Endothelial cell of umbilical vein (primary cell): ENCODE results near the gene SIRPA. TPM values are rescaled to one million over a fixed set of nuclear protein-coding genes. Genes with fewer than 3 reads are reported as not detected.

Source experiments
- BruUV-seq: library from RNA; stranded (reverse); fragments of 400-500 nt; replicated peaks from 2 replicates; lab custom pipeline; 2021; lab: Mats Ljungman, UMichigan
- CTCF ChIA-PET: fragments of 300-600, 350-600 bp; sonication (Branson Sonifier 250); formaldehyde crosslinking; loops from one replicate; lab custom pipeline; 2021; ENCODE audit warnings: antibody characterized with exemption, inconsistent platforms; lab: Charles Lee
- POLR2A ChIA-PET: fragments of 300-600, 350-600 bp; sonication (Branson Sonifier 250); formaldehyde crosslinking; loops from one replicate; lab custom pipeline; 2021; ENCODE audit warnings: antibody characterized with exemption, inconsistent platforms; lab: Charles Lee
- DNase-seq: peaks from one replicate; pipeline ENCODE4 v3.0.0-alpha.2; 2011; ENCODE audit warnings: low read depth, low spot score
- FAIRE-seq: peaks from 2 replicates; lab custom pipeline; 2011; peaks lifted over from hg19 to GRCh38; lab: Jason Lieb, UNC
- H2AFZ ChIP-seq: 2 replicates; pipeline ENCODE4 v1.6.0; 2012; ENCODE audit warnings: low read depth, low read length, control low read depth, inconsistent platforms
- H3K27ac ChIP-seq: 2 replicates; pipeline ENCODE4 v1.5.1; 2011; ENCODE audit warnings: low read depth, mild to moderate bottlenecking, control low read depth, low read length, moderate library complexity; ENCODE audit not compliant: insufficient read depth
- H3K27me3 ChIP-seq, 2 experiments: 2 replicates each; pipeline versions ENCODE4 v1.6.0 to v1.6.1; 2011; ENCODE audit warnings: low read length in 2 of 2, mixed read lengths in 1 of 2; ENCODE audit not compliant: control insufficient read depth in 2 of 2, insufficient read depth in 2 of 2
- H3K36me3 ChIP-seq, 2 experiments: 2 replicates in 1 of 2; 3 replicates in 1 of 2; pipeline ENCODE4 v1.5.1; 2011; ENCODE audit warnings: low read length in 2 of 2, mild to moderate bottlenecking in 1 of 2, moderate library complexity in 1 of 2; ENCODE audit not compliant: control insufficient read depth in 2 of 2, insufficient read depth in 2 of 2; ENCODE audit errors: extremely low read depth in 1 of 2
- H3K4me1 ChIP-seq: 3 replicates; pipeline ENCODE4 v1.5.1; 2011; ENCODE audit warnings: mild to moderate bottlenecking, low read length; ENCODE audit not compliant: control insufficient read depth, insufficient read depth; ENCODE audit errors: extremely low read depth
- H3K4me2 ChIP-seq: 2 replicates; pipeline ENCODE4 v1.6.1; 2011; ENCODE audit warnings: low read length, control low read depth, mixed read lengths; ENCODE audit not compliant: insufficient read depth
- H3K4me3 ChIP-seq, 3 experiments: fragments of 200-600 bp in 1 of 3; sonication (generic), shearing (Covaris generic) in 1 of 3; replicated peaks in 1 of 3; 2 replicates each; pipeline ENCODE4 v1.5.1; 2011 to 2016; ENCODE audit warnings: control low read depth in 3 of 3, low read length in 3 of 3, mild to moderate bottlenecking in 2 of 3, inconsistent platforms in 1 of 3, low read depth in 1 of 3, moderate library complexity in 1 of 3; ENCODE audit not compliant: insufficient read depth in 1 of 3
- H3K79me2 ChIP-seq: 2 replicates; pipeline ENCODE4 v1.6.0; 2012; ENCODE audit warnings: low read length, inconsistent platforms; ENCODE audit not compliant: control insufficient read depth, insufficient read depth
- H3K9ac ChIP-seq: replicated peaks from 2 replicates; pipeline ENCODE3; 2011; ENCODE audit warnings: low read length, control low read depth; ENCODE audit not compliant: insufficient read depth; ENCODE audit errors: extremely low read depth
- H3K9me1 ChIP-seq: replicated peaks from 3 replicates; pipeline ENCODE4 v1.6.0; 2011; ENCODE audit warnings: mild to moderate bottlenecking, low read length; ENCODE audit not compliant: control insufficient read depth, insufficient read depth; ENCODE audit errors: extremely low read depth
- H3K9me3 ChIP-seq: replicated peaks from 2 replicates; pipeline ENCODE4 v1.5.1; 2012; ENCODE audit warnings: low read length, inconsistent platforms; ENCODE audit not compliant: control insufficient read depth, insufficient read depth
- H4K20me1 ChIP-seq: replicated peaks from 2 replicates; pipeline ENCODE3; 2011; ENCODE audit warnings: mild to moderate bottlenecking, low read length; ENCODE audit not compliant: control insufficient read depth, insufficient read depth; ENCODE audit errors: extremely low read depth
- EZH2 ChIP-seq: IDR thresholded peaks from 2 replicates; pipeline ENCODE4 v1.6.1; 2012; ENCODE audit warnings: borderline replicate concordance, low read depth, mild to moderate bottlenecking, moderate library complexity, low read length, inconsistent platforms; ENCODE audit not compliant: severe bottlenecking
- FOS ChIP-seq: IDR thresholded peaks from 2 replicates; pipeline ENCODE4 v1.6.1; 2011; ENCODE audit warnings: mild to moderate bottlenecking, low read length, moderate library complexity, borderline replicate concordance; ENCODE audit not compliant: insufficient read depth
- GATA2 ChIP-seq: IDR thresholded peaks from 2 replicates; pipeline ENCODE4 v1.7.0; 2011; ENCODE audit warnings: low read depth, mild to moderate bottlenecking, moderate library complexity, mixed read lengths, low read length; ENCODE audit not compliant: insufficient read length, insufficient read depth
- JUN ChIP-seq: IDR thresholded peaks from 2 replicates; pipeline ENCODE4 v1.6.1; 2011; ENCODE audit warnings: borderline replicate concordance, low read depth; ENCODE audit not compliant: insufficient read length, insufficient read depth
- MAX ChIP-seq: IDR thresholded peaks from 2 replicates; pipeline ENCODE4 v1.6.1; 2011; ENCODE audit not compliant: insufficient read depth, insufficient read length
- MYC ChIP-seq: IDR thresholded peaks from one replicate; pipeline ENCODE4 v1.6.1; 2011; ENCODE audit warnings: mild to moderate bottlenecking, low read depth, low read length
- POLR2A ChIP-seq: IDR thresholded peaks from 2 replicates; pipeline ENCODE4 v1.6.1; 2012; ENCODE audit warnings: low read depth, mild to moderate bottlenecking, control low read depth, low read length
- POLR2AphosphoS5 ChIP-seq: IDR thresholded peaks from 2 replicates; pipeline ENCODE4 v1.6.1; 2012; ENCODE audit warnings: low read depth, mild to moderate bottlenecking, control low read depth, low read length, moderate library complexity; ENCODE audit not compliant: insufficient read depth
- dilution Hi-C: fragments of 300-500 bp; cut with MboI; formaldehyde crosslinking; loops from one replicate; pipeline ENCODE4 v1.15.0; 2019; ENCODE audit warnings: low sequenced_read_pairs; ENCODE audit not compliant: extremely low pct_ligation_motif_present
- intact Hi-C: fragments of 100-400 bp; cut with micrococcal nuclease; formaldehyde crosslinking; loops from one replicate; pipeline ENCODE4 v1.10.0; 2022
- polyA plus RNA-seq, 4 experiments: library from polyadenylated mRNA; depleted of rRNA in 3 of 4; stranded (reverse) in 3 of 4; unstranded in 1 of 4; fragments of >200 nt; gene quantifications; 2 replicates each; pipeline versions ENCODE4 v1.2.1 to v1.2.3, GENCODE V29; 2011 to 2012; ENCODE audit warnings: missing spikeins in 1 of 4
- total RNA-seq: library from RNA; stranded (reverse); gene quantifications from 2 replicates; pipeline ENCODE4 v1.2.3, GENCODE V29; 2021
- TF ChIP-seq, protein P1 (sequence below), 2 donors: IDR thresholded peaks; 1 replicate in 1 of 2; 2 replicates in 1 of 2; pipeline ENCODE4 v1.5.1; 2011; ENCODE audit warnings: low read length in 2 of 2, mild to moderate bottlenecking in 2 of 2, moderate library complexity in 2 of 2, control low read depth in 1 of 2, inconsistent platforms in 1 of 2, low read depth in 1 of 2; ENCODE audit not compliant: insufficient read depth in 1 of 2; ENCODE audit errors: extremely low read depth in 1 of 2

Gene SIRPA
- total and polyA plus RNA-seq, 2 donors (not counting 3 experiments of a cell fraction or from before 2014, with no cell fraction given), result 29.9 to 59.2 TPM

DNA sequence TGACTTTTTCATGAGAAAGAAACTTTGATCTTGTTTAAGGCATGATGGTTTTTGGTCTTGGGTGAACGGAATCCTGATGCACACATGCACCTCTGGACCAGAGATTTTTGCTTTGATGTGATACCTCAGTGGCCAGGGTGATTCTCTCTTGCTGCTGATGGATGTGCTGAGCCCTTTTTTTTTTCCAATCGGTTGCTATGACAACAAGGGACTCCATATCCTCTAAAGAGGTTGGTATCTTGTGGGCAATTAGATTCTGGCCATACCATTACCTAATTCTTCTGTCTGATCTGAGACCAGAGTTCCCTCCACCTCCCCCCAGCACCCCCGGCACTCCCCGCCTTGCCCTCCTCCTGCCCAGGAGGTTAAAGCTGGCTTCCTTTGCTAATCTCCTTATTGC is 73.8 kb downstream of the SIRPA start:
- DNase-seq, result no peak
- FAIRE-seq, result no peak
- H3K4me3 ChIP-seq, result no peak overlapping the region
- no peak overlapping the region for H2AFZ ChIP-seq
- H3K27me3 ChIP-seq, result peaks cover 5 to 9% of the 10 kb centered on the region in 2 experiments
- no peak overlapping the region for H3K4me2 ChIP-seq
- ChIA-PET POLR2A (no interaction called here), CTCF (interaction anchor here (5.3 kb wide), 1 partner anchor 204 kb away, joined by 26 read pairs; no protein-coding TSS in a partner anchor)
- BruUV-seq, result no TSS peak
- H3K9me1 ChIP-seq, result no peaks in the 10 kb centered on the region
- no peaks in the 10 kb centered on the region for H3K36me3 ChIP-seq
- no peak overlapping the region for H3K9ac ChIP-seq
- TF ChIP-seq MYC (no peak), JUN (no peak)
- no peak overlapping the region for H3K27ac ChIP-seq
- H3K79me2 ChIP-seq, result no peaks in the 10 kb centered on the region
- no peaks in the 10 kb centered on the region for H3K9me3 ChIP-seq
- no peaks in the 10 kb centered on the region for H4K20me1 ChIP-seq
- dilution Hi-C loops, result no loop called here
- intact Hi-C loops, result loop anchor here (5.0 kb wide), 1 partner anchor 483 kb away; no protein-coding TSS in a partner anchor
- peaks cover 4% of the 10 kb centered on the region for H3K4me1 ChIP-seq

- peaks cover 5 to 11% of the 10 kb centered on the region in 2 experiments for H3K27me3 ChIP-seq
- POLR2A ChIA-PET, result no interaction called here
- BruUV-seq, result no TSS peak
- intact Hi-C loops (no loop called here), dilution Hi-C loops (no loop called here)
- CTCF ChIA-PET, result interaction anchor here (0.8 to 5.3 kb wide), 3 partner anchors 12 to 201 kb away, joined by 3 to 26 read pairs (median 4); no protein-coding TSS in a partner anchor
- no peak overlapping the region for H3K4me3 ChIP-seq
- no peak overlapping the region for H3K9ac ChIP-seq
- H3K4me2 ChIP-seq, result no peak overlapping the region
- DNase-seq (no peak), FAIRE-seq (no peak)
- H3K9me1 ChIP-seq, result no peaks in the 10 kb centered on the region
- H3K27ac ChIP-seq, result no peak overlapping the region
- no peaks in the 10 kb centered on the region for H3K79me2 ChIP-seq
- H3K4me1 ChIP-seq, result no peaks in the 10 kb centered on the region
- no peak for TF ChIP-seq POLR2A
- no peak for TF ChIP-seq EZH2
- no peak for TF ChIP-seq MAX
- TF ChIP-seq, protein P1, sequence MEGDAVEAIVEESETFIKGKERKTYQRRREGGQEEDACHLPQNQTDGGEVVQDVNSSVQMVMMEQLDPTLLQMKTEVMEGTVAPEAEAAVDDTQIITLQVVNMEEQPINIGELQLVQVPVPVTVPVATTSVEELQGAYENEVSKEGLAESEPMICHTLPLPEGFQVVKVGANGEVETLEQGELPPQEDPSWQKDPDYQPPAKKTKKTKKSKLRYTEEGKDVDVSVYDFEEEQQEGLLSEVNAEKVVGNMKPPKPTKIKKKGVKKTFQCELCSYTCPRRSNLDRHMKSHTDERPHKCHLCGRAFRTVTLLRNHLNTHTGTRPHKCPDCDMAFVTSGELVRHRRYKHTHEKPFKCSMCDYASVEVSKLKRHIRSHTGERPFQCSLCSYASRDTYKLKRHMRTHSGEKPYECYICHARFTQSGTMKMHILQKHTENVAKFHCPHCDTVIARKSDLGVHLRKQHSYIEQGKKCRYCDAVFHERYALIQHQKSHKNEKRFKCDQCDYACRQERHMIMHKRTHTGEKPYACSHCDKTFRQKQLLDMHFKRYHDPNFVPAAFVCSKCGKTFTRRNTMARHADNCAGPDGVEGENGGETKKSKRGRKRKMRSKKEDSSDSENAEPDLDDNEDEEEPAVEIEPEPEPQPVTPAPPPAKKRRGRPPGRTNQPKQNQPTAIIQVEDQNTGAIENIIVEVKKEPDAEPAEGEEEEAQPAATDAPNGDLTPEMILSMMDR (IDR thresholded peaks at IDR 0.05; ENCODE audit: extremely low read depth in 1 of 2, insufficient read depth in 1 of 2, low read depth in 1 of 2, low read length in 2 of 2), result no peak
- no peak for TF ChIP-seq MYC
- TF ChIP-seq POLR2AphosphoS5, result no peak
- no peak for TF ChIP-seq JUN
- no peak for TF ChIP-seq GATA2
- no peak for TF ChIP-seq FOS
- no peaks in the 10 kb centered on the region for H3K9me3 ChIP-seq
- H4K20me1 ChIP-seq, result no peaks in the 10 kb centered on the region
- no peak overlapping the region for H2AFZ ChIP-seq
- no peaks in the 10 kb centered on the region for H3K36me3 ChIP-seq
Measured at GRCh38 chr20:1971893-1972586, 76.8 kb downstream of the SIRPA start.
